Neural progenitor cell (in vitro differentiated cells): ENCODE measurements around the gene IGSF3.

Experiments
- CTCF ChIP-seq: fragments of 200-600 bp; sonication (generic); IDR thresholded peaks from 2 replicates; pipeline ENCODE4 v1.5.1; 2017; ENCODE audit warnings: antibody characterized with exemption, mild to moderate bottlenecking
- EZH2 ChIP-seq: fragments of 200-600 bp; sonication (generic); IDR thresholded peaks from 2 replicates; pipeline ENCODE4 v1.6.1; 2017; ENCODE audit warnings: antibody characterized with exemption, mild to moderate bottlenecking, moderate library complexity
- EZH2phosphoT487 ChIP-seq: fragments of 200-600 bp; sonication (generic); IDR thresholded peaks from 2 replicates; pipeline ENCODE4 v1.6.1; 2017; ENCODE audit warnings: antibody characterized with exemption

GRCh38 chr1:116667575-116668105, at the start of gene IGSF3:
- TF ChIP-seq CTCF (no peak), EZH2 (no peak), EZH2phosphoT487 (no peak)
